Fibroblast of the conjunctiva (primary cell): ENCODE data around the gene CAB39.

ENCODE experiments used
- DNase-seq: peaks from one replicate; pipeline ENCODE4 v3.0.0-alpha.2; 2010; ENCODE audit warnings: low read depth

Gene CAB39

DNA sequence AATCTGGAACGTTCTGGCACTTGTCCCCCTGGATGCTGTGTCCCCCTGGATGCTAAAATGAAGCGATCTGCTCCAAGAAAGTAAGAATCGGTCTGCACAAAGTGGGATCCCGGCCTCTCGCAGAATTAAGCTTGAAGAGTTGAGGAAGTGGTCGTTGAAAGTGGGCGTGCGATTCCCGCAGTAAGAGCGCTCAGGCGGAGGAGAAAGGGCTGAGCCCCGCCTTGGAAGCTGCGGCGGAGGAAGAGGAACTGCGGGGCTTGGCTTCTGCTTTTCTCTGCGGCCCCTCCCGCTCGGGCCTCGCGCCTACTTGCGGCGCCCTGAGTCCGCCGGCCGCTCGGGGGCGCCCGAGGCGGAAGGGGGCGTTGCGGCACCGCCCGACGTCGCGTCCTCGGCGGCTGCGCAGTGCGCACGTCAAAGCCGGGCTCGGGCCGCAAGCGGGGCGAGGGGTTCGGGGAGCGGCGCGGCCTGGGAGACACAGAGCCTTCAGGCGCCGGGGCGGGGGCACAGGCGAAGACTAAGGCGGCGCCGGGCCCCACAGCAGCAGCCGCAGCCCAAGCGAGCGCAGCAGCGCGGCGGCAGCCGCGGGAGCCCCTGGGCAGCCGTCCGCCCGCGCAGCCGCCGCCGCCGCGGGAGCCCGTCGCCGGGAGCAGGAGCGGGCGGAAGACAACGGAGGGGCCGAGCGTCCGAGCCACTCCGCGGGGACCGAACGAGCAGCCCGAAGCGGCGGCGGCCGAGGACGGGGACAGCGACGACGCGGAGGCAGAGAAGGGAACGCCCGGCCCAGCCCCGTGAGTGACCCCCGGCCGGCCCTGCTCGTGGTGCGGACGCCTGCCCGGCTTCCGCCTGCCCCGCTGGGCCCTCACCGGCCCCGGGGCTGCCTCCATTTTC, at the start of gene CAB39:
CAB39 (plus strand) TSS at position 400 of the 888 bp plus-strand sequence. CDS start 47,160 bp downstream, outside the sequence.
- DNase-seq: peak; percentile 78

DNA sequence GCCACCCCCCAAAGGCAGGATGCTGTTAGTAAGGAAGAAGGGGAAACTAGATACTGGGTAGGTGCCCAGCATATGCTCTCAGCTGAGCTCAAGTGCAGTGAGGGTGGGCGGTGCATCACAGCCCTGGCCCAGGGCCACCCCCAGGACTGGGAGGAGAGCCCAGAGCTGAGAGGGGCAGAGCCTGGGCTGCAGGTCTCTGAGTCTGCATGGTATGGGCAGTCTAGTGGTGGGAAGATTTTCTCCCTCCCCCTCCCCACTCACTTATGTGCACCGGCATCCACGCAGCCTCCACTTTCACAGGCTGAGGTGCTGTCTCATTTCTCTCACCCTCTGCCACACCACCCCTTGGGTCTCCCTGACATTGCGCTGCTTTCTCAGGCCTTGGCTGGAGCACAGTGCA, 48.5 kb upstream of the CAB39 start:
- DNase-seq: peak; percentile 32

- DNase-seq: no peak
Observed at GRCh38 chr2:230664844-230665243, 47.8 kb upstream of the CAB39 start.

DNA sequence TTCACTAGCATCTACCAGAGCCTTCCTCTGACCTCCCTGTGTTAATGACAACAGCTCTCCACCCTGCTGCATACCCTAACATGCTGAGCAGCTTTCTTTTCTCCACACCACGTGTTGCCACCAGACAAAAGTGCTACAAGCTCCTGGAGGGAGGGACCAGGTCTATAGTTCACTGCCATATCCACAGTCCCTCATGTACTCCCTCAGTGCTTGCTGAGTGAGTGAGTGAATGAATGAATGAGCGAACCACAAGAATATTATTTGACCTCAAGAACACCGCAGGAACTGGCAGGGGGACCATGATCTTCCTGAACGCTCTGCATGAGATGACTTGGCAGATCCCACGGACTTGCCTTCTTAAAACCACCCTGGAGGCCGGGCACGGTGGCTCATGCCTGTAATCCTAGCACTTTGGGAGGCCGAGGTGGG, 47.4 kb upstream of the CAB39 start:
- DNase-seq: no peak

GRCh38 chr2:230666446-230666845, 46.2 kb upstream of the CAB39 start:
- DNase-seq: no peak

- peak; percentile 26 for DNase-seq
Observed at GRCh38 chr2:230666885-230667712, 45.5 kb upstream of the CAB39 start.

GRCh38 chr2:230668184-230668938, 44.3 kb upstream of the CAB39 start:
- no peak for DNase-seq

DNA sequence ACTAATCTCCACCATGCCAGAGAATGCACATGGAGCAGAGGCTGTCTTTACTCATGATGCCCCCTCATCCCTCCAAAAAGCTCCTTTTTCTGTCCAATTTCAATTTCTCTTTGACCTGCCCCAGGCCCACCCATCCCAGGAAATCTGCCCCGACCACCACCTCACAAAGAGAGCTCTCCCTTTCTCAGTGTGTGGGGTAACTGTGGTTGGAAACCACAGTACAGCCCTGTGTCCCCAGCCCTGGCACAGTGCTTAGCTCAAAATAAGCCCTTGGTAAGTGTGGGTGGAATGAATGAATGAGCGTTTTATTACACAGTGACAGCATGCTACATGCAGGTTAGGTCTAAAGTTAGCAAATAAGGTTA, 43.7 kb upstream of the CAB39 start:
- no peak for DNase-seq

DNA sequence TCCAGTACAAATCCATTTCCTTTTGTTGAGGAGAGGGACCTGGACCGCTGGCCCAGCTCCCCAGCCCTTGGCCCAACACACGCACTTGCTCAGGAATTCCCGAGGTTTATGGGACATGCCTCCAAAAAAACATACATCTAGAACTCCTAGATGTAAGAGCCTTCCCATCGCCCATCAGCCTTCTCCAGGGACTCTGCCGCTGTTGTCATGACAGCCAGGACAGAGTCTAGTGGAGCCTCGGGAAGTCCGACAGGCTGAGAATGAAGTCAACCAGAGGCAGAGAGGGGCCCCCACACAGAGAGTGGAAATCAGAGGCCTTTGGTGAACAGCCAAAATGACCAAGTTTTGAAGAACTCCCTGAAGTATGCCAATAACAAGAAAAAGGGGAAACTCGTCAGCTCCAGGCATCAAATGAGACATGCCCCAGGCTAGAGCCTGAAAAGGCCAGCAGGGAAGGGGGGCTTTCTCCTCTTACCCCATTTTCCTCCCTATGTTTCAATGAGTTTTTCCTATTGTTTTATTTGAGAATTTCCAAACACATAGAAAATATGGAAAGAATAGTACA, 43.2 kb upstream of the CAB39 start:
- no peak for DNase-seq

DNA sequence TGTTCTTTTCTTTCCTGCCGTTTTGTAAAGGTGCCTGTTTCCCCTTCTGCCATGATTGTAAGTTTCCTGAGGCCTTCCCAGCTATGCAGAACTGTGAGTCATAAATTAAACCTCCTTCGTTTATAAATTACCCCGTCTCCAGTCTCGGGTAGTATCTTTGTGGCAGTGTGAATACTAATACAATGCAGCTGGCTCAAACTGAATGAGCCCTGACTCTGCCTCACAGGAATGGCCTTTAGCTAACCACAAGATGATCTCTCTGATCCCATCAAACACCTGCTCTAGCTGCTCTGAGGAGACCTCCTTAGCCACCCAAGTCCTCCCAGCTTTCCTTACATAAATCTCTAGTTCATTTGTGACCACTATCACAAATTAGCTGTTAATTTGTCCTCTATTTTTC, 41.5 kb upstream of the CAB39 start:
- no peak for DNase-seq

DNA sequence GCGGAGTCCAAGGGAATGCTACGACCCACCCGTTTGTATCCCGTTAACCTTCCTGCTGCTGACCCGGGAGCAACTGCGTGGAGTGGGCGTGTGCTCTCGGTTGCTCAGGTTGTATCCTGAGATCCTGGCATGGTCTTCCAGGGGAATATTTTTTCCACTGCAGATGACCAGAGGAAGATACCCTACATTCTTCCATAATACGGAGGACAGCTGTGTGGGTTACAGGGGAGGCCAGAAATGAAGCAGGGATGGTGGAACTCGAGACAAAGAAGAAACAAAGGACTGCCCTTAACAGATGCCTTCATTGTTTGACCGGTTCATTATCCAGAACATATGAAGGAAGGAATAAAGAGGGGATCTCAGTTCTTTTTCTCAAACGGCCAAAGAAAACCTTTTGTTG, 39.8 kb upstream of the CAB39 start:
- DNase-seq: no peak

DNA sequence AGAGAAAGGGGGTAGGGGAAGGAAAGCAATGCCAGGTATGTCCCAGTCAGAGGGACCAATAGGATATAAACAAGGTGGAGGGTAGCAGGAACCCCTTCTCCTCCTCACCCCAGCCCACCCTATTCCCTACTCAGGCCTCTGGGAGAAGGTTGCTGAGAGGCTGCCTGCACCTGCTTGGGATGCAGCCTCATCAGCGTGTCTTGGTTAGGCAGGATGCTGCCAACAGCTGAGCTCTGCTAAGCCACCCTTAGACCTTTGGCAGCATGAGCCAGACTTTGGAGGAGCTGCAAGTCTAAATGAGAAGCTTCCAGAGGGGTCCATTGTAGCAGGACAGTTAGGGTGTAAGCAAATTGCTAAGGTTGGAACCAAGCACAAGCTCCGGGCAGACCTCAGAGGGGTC, 38.2 kb upstream of the CAB39 start:
- no peak for DNase-seq

DNA sequence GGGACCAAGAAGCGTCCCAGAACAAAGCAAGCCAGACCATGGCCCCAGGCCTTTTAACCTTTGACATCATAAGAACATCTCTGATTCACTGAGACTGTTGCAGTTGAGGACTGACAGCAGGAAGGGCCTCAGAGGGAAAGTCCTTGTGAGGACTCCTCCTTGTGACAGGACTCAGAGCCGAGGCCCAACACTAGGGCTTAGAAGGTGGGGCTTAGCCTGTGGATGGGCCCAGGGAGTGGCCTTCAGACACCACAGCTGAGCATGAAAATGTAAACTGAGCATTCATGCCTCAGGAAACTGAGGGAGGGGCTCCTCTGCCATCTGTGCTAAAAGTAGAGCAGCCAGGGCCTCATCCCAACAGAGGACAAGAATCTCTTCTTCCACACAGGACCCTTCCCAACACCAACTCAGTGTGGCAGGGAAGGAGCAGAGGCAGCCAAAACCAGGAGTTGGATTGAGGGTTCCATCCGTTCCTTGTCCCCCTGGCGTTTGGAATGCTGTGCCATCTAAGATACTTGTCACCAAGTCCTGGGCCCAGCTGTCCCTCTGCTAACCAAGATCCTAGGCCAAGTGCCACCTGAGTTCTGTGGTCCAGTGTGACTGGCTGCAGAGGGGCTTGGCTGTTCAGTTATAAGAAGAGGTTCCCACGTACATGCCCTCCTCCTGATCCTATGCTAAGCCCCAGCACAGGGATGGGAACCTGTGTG, 37.5 kb upstream of the CAB39 start:
- no peak for DNase-seq

- DNase-seq: no peak
Observed at GRCh38 chr2:230676546-230676945, 36.1 kb upstream of the CAB39 start.

DNA sequence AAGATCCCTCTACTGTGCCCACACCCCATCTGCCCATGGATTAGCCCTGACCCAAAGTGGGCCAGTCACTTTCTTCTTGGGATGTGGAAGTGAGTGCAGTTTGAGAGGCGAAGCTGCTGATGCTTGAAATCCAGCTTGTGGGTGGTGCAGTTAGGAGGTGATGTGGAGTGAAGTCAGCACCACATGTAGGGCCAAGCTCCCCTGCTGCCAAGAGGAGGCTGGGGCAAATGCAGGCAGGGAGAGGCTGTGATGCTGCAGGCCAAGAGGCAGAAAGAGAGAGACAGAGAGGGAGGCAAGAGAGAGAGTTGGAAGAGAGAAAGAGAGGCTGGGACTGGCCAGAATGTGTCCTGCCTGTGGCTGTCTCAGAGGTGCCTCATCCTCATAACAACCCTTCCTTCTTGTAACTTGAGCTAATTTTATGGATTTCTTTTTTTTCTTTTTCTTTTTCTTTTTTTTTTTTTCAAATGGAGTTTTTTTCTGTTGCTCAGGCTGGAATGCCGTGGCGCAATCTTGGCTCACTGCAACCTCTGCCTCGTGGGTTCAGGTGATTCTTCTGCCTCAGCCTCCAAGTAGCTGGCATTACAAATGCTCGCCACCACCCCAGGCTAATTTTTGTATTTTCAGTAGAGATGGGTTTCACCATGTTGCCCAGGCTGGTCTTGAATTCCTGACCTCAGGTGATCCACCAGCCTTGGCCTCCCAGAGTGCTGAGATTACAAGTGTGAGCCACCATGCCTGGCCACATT, 35.3 kb upstream of the CAB39 start:
- peak; percentile 24 for DNase-seq

DNA sequence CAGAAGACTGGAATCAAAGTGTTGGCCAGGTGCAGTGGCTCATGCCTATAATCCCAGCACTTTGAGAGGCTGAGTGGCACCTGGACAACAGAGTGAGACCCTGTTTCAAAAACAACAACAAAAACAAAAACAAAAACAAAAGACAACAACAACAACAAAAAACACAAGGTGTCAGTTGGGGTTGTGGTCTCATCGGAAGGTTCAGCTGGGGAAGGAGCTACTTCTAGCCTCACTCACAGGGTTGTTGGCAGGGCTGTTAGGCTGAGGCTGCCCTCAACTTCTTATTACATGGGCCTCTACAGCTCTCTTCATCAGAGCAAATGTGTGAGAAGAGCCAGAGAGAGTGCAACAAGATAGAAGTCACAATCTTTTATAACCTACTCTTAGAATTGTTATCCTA, 34.6 kb upstream of the CAB39 start:
- DNase-seq: no peak

DNA sequence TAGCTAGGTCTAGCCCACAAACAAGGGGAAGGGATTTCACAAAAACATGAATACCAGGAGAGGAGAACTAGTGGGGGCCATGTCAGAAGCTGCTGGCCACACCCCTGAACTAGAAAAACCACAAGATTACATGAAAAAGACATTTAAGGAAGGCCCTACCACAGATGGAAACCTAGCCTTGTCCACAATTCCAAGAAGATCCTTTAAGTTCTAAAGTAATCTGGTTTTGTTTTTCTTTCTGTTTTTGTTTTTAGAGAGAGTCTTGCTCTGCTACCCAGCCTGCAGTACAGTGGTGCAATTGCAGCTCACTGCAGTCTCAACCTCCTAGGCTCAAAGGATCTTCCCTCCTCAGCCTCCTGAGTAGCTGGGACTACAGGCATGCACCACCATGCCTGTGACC, 34.2 kb upstream of the CAB39 start:
- no peak for DNase-seq

- DNase-seq: no peak
Observed at GRCh38 chr2:230680463-230681170, 32.0 kb upstream of the CAB39 start.

DNA sequence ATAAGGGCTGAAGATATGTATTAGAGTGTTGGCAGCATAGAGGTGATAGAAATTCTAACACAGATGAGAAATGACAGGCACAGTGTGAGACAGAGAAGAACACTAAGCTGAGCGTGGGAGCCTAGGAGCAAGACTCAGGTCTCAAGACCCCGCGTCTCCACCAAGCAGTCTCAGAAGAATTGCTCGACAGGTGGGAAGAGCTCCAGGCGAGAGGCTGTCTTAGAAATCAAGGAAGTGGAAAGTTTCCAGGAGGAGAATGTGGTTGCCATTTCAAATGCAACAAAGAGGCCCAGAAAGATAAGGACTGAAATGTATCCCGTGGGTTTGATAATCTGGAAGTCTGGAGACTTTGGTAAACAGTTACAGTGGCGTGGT, 31.5 kb upstream of the CAB39 start:
- no peak for DNase-seq

DNA sequence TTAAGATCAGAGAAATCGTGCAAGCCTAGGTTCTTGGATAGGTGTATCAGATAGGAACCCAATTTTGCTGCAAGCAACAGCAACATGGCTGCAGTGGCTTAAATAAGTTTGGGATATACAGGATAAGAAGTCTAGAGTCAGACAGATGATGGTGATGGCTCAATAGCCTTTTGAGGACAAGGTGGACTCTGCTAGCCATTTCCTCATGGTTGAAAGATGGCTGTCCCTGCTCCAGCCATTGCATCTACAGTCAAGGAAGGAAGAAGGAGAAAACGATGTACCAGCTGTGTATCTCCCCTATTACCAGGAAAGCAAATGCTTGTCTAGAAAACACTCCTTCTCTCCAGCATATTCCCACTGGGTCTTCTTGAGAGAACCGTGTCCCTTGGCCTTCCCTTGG, 30.1 kb upstream of the CAB39 start:
- DNase-seq: no peak
